Measurements from ENCODE around the gene CNTNAP5.

CNTNAP5 gene

DNA sequence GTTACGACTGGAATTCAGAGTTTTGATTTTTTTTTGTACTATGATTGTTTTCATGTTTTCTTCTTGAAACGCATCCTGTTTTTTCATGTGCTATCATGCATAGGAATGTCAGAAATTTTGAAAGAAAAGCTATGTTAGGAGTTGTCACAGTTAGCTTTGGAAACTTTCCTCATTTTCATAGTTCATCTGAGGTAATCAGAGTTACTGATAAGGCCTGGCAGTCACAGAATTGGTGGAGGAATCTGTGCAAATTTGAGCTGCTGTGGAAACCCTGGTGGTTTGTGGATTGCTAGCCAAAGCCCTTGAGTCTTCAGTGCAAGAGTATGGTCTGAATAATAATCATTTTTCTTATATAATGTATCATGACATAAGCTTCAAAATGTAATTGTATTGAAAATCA, 401.0 kb downstream of the CNTNAP5 start:
- DNase-seq (ENCODE audit: low read depth, low spot score), result no peak

DNA sequence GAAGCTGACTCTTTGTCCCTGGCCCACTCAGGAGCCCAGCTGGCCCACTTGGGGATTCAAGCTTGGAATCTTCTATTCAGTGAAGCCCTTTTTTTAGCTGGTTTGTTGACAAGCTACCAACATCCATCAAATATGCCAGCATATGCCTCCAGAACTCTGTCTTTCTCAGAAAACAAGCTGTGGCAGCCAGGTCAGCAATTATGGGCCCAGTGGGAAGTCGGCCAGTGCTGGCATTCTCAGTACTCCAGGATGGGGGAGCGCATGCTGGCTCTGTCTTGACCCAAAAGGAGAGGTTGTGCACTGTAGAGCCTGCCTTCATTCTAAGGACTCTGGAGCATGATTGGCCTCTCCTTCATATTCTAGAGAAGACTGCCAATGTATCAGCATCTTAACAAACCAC, 401.5 kb downstream of the CNTNAP5 start:
- DNase-seq (ENCODE audit: low read depth, low spot score), result peak; percentile 5

DNA sequence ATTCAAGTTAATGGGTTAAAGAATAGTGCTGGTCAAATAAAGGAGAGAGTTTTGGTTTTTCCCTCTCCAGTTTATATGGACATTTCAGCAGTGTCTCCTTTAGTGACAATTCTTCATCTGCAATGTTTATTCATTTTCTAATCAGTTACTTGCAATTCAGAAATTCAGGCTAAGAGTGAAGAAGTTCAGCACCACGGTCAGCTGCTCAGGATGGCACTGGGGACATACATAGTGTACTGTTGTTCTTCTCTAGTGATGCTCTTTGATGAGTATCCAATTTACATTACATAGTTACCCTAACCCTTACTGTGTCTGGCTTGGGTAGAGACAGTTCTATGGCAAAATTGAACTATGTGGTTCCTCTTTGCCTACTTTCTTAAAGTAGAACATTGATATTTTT, 412.7 kb downstream of the CNTNAP5 start:
- DNase-seq (ENCODE audit: low read depth, low spot score), result no peak

DNA sequence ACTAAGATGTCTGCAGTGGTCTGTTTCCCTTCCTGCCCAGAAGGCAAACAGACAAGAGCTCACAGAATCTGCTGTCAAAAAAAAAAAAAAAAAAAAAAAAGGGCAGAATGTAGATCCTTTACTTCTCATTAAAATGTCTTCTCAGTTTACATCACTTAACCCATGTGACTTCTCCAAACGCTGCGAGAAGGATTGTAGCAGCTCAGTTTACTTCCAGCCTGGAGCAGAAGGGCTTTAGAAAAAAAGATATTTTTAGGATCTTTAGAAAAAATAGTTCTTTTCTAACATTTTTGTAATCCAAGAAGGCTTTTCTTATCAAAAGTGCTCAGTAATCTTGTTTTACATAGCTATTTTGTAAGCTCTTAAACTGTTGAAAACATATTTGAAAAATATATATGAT, 425.4 kb downstream of the CNTNAP5 start:
- DNase-seq (ENCODE audit: low read depth, low spot score), result no peak

DNA sequence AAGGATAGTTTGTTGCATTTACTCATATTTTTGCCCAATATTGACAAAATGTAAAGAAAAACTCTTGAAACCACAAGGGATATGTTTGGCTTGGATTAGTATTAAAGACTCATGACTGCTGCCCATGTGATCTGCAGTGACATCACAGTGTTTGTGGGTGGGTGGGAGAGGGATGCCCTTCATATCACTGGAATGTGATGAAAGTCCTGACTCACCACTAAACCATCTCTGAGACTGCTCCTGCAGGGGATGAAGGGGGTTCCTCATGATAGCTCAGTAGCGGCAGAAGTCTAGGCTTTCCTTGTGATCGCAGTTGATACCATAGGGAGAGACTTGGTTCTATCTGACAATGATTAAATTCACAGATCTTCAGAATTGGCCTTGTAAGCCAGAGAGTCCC, 451.2 kb downstream of the CNTNAP5 start:
- DNase-seq (ENCODE audit: low read depth, low spot score), result peak; percentile 29

DNA sequence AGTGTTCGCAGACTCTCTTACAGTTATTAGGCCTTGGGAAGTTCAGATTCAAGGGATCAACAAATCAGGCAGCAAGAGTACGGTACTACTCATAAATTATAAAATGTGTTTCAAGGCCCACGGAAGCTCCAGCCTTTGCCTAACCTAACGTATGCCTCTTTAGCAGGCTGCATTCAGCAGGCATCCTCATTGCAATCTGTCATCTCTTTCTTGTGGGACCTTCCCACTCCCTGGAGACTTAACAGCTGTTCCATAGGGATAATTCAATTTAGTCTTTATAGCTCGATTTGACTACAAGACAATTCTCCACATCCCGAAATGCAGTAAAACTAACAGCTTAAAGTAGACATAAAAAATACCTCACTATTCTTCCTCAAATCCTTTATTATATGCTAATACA, 453.7 kb downstream of the CNTNAP5 start:
- no peak for DNase-seq (ENCODE audit: low read depth, low spot score)

DNA sequence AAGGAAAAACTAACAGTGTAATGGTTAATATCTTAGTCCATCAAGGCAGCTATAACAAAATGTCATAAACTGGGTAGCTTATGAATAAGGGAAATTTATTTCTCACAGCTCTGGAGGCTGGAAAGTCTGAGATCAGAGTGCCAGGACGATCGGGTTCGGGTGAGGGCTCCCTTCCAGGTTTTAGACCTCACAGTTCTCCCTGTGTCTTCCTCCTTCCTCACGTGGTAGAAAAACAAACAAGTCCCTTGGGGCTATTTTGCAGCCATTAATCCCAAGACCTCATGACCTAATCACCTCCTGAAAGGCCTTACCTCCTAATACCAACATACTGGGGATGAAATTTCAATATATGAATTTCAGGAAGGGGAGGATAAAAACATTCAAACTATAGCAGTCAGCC, 455.9 kb downstream of the CNTNAP5 start:
- DNase-seq (ENCODE audit: low read depth, low spot score), result peak; percentile 21

DNA sequence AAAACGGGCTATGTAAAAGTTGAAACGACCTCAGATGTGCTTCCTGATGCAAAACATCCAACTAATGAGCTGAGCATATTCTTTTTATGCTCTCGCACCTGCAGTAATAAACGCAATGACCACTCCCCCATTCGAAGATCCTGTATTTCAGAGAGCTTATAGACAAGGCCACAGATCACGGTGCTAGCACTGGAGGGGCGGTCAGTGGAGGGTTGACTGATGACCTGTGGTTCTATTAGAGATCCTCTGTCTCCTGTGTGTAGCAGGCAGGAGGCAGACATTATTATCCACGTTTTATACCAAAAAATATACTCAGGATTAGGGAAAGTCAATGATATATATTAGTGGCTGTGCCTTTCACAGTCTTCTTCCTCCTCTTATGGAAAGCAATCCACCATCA, 457.0 kb downstream of the CNTNAP5 start:
- DNase-seq (ENCODE audit: low read depth, low spot score), result no peak

DNA sequence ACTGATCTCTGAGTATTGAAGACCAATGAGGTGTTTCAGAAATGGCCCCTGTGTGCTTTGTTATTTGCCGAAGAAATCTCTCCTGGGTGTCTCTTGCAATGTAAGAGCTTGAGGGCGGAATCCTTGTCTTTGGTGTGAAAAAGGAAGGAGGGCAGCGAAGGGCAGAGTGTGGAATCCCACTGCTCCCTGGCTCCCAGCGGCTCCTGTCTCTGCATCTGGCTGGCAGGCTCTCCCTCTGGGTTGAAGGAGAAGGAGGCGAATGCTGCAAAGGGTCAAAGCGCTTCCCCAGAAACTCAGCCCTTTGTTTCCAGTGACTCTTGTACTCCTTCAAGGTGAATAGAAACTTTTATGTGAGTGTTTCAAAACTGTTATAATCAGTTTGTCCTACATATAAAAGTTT, 457.5 kb downstream of the CNTNAP5 start:
- peak; percentile 48 for DNase-seq (ENCODE audit: low read depth, low spot score)

DNA sequence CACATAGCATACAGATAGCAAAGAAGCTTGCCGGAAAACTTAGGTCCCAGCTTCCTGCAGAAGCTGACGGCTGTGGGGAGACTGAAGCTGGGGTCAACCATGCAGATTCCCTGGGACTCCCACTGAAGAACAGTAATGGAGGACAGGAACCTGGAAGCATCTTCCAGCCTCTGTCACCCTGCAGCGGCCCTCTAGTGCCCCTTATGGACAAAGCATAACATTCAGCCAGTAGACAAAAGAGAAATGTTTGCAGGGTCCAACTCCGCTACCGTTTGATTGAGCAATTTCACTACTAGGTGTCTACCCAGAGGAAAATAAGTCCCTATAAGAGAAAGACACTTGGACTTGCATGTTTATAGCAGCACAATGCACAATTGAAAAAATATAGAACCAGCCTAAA, 460.6 kb downstream of the CNTNAP5 start:
- no peak for DNase-seq (ENCODE audit: low read depth, low spot score)

DNA sequence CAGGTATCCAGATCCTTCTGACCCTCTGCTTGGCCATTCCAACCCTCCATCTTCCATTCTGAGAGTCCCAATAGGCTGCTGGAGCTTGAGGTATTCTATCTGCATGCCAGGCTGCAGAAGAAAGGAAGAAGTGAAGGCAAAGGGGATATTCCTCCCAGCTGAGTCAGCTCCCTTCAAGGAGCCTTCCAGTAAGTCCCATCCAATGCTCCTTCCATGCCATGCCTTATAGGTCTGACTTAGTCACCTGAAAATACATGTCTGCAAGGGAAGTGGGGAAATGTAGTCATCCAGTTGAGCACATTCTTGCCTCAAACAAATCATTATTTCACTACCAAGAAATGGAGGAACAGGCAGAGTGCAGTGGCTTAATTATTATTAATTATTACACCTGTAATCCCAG, 464.6 kb downstream of the CNTNAP5 start:
- no peak for DNase-seq (ENCODE audit: low read depth, low spot score)

DNA sequence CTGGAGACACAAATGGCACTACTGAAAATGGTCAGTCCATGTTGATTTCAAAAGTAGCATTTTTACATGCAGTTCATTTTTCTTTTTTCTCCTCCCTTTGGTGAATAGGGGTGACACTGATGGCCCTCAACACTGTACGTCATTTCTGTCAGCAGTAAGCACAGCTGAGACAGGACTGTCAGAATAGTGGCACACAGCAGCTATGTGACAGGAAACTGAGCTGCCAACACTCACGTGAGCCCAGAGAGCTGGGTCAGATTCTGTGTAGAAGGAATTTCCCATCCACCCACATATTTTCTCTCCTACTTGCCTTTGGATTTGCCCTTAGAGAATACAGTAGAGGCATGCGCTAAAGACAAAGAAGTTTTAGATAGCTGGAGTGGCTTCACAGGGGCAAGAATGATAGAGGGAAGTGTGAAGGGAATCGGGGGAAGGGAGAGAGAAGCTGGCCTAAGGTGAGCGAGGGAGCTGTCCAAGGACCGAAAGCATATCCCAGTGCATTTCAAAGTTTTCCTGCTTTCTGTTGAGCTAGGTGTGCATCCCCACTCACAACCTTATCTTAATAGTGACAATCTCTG, 476.6 kb downstream of the CNTNAP5 start:
- DNase-seq (ENCODE audit: low read depth, low spot score), result peak; percentile 26

DNA sequence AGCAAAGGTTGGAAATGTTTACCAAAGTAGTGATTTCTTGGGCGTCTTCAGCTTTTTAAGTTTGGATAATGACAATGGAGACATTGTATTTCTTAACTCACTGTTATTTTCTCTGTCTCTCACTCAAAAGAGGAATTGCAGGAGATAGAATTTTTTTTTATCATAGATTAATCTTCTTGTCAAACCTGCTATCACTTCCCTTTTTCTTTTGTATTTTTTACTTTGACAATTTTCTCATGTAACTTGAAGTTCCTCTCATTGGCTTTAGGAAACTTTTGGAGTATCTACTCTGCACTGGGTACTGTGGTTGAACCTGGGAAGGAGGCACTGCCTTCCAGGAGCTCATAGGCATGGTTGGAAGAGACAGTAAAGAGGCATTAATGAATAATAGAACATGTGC, 489.1 kb downstream of the CNTNAP5 start:
- DNase-seq (ENCODE audit: low read depth, low spot score), result no peak

DNA sequence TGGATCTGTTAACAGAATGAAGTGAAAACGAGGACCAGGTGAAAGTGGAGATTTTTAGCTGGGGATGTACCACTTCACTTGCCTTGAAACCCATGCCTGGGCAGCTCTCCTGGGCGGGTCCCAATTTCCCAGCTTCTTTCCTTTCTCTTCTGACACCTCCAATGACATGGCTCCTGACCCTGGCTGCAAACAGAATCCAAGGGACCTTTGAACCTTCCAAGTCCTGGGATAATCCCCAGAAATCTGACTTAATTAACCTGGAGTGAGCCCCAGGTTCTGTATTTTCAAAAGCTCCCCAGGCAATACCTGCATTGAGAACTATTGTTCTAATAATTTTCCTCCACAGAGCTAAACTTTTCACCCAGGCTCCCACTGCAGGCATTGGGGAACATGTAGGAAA, 495.9 kb downstream of the CNTNAP5 start:
- no peak for DNase-seq (ENCODE audit: low read depth, low spot score)

DNA sequence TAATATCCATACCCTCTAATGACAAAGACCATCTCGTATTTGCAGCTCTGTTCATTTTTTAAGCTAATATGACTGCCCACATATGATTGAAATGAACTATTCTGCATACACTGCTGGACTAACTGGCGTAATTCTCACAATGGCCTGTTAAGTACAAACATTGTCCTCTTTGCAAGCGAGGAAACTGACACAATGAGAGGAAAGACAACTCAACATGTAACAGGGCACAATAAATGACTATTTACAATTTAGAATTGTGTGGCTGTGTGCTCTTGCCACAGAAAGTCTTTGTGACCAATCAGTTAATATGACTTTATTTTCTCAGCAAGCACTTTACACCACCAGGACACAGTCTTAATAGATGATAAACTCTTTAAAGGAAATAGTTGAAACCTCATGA, 498.0 kb downstream of the CNTNAP5 start:
- DNase-seq (ENCODE audit: low read depth, low spot score), result no peak

DNA sequence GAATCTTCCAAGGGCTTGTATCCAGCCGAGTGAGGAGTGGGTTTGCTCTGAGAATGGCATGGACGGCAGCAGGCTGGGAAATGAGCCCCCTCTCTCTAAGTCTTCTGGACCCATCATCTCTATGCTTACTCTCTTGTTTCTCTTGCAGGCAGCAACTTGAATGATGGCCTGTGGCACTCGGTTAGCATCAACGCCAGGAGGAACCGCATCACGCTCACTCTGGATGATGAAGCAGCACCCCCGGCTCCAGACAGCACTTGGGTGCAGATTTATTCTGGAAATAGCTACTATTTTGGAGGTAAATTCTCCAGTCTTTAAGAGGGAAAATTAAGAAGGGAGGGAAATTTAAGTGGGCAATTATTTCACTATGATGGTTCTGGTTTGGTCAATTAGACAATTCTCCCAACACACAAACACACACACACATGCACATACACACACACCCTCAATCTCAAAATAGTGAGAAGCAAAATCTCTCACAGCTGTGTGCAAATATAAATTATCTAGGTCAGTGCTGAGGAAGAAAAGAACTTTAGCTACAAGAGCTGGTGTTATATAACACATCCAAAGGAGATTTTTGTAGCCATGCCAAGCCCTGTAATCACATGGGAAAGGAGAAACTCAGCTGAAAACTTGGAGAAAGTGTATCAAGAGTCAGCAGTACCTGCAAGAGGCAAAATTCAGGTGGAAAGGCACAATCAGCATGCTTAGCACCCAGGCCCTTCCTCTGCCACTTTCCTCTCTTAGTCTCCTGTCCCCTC, 499.2 kb downstream of the CNTNAP5 start:
- DNase-seq (ENCODE audit: low read depth, low spot score), result no peak

DNA sequence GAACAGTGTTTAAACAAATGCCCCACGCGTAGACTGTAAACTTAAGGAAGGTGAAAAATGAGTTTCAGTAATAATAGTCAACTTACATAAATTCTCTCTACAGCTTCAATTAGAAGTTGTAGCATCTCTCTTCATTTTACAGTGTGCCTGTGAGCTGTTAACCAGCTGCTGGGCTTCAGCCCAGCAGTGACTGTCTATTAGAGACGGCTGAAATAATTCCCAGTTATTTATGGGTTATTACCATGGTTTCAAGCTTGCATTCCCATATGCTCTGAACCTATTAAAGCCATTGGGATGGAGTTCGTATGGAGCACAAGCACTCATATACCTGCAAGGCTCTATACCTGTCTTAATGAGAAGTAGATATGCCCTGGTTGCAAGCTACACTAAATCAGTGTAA, 501.1 kb downstream of the CNTNAP5 start:
- DNase-seq (ENCODE audit: low read depth, low spot score), result no peak

DNA sequence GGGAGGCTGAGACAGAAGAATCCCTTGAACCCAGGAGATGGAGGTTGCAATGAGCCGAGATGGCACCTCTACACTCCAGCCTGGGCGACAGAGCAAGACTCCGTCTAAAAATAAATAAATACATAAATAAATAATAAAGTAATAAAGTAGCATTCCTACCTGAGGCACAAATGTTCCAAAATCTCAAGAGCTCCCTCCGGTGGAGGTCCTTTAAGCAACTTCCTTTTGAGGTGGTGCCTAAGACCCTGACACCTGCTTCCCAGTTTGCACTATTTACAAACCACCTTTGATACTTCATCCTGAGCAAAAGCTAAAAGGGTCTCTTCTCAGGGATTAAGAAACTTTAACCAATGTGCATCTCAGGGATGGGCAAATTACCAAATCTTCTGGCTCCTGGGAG, 505.1 kb downstream of the CNTNAP5 start:
- DNase-seq (ENCODE audit: low read depth, low spot score), result no peak

DNA sequence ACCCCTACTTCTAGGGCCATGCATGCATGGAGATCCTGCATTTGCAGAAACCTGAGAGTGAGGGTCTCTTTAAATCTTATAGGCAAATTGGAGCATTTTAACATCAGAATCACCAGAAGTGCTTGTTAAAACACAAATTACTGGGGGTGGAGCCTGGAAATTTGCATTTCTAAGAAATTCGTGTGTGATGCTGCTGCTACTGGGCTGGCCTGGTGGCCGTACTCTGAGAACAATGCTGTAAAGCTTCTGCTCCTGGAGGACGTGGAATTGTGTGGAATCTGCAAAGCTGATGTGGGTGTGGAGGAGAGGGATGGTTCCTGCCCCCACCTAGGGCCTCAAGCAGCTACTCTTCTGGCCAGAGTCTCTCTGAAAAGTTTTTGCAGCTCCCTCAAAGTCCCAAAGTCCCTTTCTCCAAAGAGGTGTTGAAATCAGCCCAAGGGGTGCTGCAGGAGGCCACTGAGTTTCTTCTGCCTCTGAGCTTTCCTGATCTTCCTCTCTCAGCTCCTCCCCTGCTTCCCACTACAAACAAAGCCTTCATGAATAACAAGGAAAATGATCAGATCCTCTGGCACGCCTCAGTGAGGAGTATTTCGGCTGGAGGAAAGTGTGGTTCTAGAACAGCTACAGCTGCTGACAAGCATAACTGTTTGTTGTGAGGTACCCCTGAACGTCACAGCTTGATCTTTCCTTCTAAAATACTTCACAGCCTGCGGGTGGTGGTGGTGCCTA, 508.3 kb downstream of the CNTNAP5 start:
- DNase-seq (ENCODE audit: low read depth, low spot score), result peak; percentile 55

DNA sequence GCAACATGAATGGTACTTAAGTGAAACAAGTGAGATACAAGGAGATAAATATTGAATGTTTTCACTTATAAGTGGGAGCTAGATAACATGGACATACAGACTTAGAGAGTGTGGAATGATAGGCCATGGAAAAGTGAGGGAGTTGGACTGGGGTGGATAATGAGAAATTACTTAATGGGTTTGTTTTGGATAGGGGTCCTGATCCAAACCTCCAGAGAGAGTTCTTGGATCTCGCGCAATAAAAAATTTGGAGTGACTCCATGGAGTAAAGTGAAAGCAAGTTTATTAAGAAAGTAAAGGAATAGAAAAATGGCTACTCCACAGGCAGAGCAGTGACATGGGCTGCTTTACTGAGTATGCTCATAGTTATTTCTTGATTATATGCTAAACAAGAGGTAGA, 508.9 kb downstream of the CNTNAP5 start:
- DNase-seq (ENCODE audit: low read depth, low spot score), result no peak

DNA sequence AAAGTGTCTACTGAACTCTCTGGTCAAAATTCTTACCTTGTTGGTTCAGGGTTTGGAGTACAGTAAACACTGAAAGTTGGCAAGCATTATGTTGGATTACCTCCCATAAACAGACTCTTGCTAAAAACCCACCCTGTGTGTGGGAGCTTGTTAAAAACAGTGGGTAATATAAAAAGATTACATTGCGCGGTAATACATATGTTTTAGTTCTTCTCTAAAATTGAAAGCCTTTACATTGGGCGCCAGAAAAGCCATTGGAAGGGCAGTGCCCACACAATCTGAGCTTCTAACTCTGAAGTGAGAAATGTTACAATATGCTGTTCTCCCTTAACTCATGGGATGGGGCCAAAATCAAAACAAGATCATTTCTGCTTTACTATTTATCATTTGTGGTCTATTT, 510.7 kb downstream of the CNTNAP5 start:
- DNase-seq (ENCODE audit: low read depth, low spot score), result no peak

DNA sequence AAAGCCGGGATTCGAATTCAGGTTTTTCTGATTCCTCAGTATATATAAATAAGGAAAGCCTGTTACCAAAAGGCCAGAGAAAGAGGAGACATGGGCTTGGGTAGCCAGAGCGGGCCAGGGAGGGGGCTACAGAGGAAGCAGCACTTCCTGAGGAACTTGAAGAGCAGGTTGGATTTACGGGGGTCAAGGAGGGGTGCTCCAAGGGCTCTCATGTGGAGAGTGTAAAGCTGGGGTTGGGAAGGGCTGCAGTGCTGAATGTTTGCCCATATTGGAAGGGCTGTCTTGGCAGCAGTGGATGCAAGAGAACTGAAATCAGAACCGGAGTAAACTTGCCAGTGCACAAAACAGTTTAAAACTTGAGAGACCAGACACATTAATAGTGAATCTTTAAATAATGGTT, 511.5 kb downstream of the CNTNAP5 start:
- DNase-seq (ENCODE audit: low read depth, low spot score), result no peak

DNA sequence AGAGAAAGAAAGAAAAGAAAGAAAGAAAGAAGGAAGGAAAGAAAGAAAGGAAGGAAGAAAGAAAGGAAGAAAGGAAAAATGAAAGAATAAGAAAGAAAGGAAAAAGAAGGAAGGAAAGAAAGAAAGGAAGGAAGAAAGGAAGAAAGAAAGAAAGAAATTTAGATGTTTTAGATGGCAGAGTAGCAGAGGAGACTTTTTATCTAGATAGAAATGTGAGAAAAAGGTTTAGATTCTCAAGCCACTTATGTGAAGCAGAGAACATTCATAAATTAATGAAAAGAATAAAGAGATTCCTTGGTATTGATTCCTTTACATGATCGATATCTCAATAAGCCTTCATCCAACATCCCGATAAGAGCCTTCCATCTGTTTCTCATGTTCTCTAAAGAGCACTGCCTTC, 513.5 kb downstream of the CNTNAP5 start:
- no peak for DNase-seq (ENCODE audit: low read depth, low spot score)
